Activated CD8-positive, alpha-beta T cell treated with anti-CD3 and anti-CD28 coated beads for 36 hours (primary cell): ENCODE results near the gene PTPRN2. TPM values are rescaled to one million over a fixed set of nuclear protein-coding genes. Genes with fewer than 3 reads are reported as not detected.

Source experiments
- ATAC-seq: fragments of 200-7000 bp; cut with Tn5 transposase; one replicate; pipeline ENCODE4 v1.10.0; 2021; ENCODE audit warnings: mild to moderate bottlenecking, moderate library complexity
- CTCF ChIA-PET: fragments of 350-600 bp; sonication (Branson Sonifier 250); formaldehyde crosslinking; loops from one replicate; lab custom pipeline; 2021; ENCODE audit warnings: antibody characterized with exemption; lab: Charles Lee
- POLR2A ChIA-PET: fragments of 350-600 bp; sonication (Branson Sonifier 250); formaldehyde crosslinking; loops from one replicate; lab custom pipeline; 2021; ENCODE audit warnings: antibody characterized with exemption; lab: Charles Lee
- DNase-seq: peaks from one replicate; pipeline ENCODE4 v3.0.0-alpha.2; 2020
- H3K27ac Mint-ChIP-seq: one replicate; pipeline ENCODE4 v1.8.0; 2021; ENCODE audit warnings: mild to moderate bottlenecking, mixed read lengths
- H3K27me3 Mint-ChIP-seq: one replicate; pipeline ENCODE4 v1.8.0; 2021; ENCODE audit warnings: mixed read lengths
- H3K36me3 Mint-ChIP-seq: one replicate; pipeline ENCODE4 v1.8.0; 2021; ENCODE audit warnings: low read depth, mixed read lengths
- H3K4me1 Mint-ChIP-seq: one replicate; pipeline ENCODE4 v1.8.0; 2021; ENCODE audit warnings: low read depth, mixed read lengths
- H3K4me3 Mint-ChIP-seq: one replicate; pipeline ENCODE4 v1.8.0; 2021; ENCODE audit warnings: mild to moderate bottlenecking, moderate library complexity, mixed read lengths
- H3K9me3 Mint-ChIP-seq: one replicate; pipeline ENCODE4 v1.8.0; 2021; ENCODE audit warnings: mixed read lengths
- CTCF ChIP-seq: fragments of 200-600 bp; IDR thresholded peaks from one replicate; pipeline ENCODE4 v1.8.0; 2022; ENCODE audit warnings: antibody characterized with exemption, mild to moderate bottlenecking
- intact Hi-C: fragments of 100-400 bp; cut with micrococcal nuclease; formaldehyde crosslinking; loops from one replicate; pipeline ENCODE4 v1.10.0; 2022
- total RNA-seq, 2 experiments: library from RNA; stranded (reverse); gene quantifications; one replicate each; pipeline ENCODE4 v1.2.3, GENCODE V29; 2021

PTPRN2 gene
- total RNA-seq, 2 experiments from 2014 or later = 0.49 to 0.65 TPM

DNA sequence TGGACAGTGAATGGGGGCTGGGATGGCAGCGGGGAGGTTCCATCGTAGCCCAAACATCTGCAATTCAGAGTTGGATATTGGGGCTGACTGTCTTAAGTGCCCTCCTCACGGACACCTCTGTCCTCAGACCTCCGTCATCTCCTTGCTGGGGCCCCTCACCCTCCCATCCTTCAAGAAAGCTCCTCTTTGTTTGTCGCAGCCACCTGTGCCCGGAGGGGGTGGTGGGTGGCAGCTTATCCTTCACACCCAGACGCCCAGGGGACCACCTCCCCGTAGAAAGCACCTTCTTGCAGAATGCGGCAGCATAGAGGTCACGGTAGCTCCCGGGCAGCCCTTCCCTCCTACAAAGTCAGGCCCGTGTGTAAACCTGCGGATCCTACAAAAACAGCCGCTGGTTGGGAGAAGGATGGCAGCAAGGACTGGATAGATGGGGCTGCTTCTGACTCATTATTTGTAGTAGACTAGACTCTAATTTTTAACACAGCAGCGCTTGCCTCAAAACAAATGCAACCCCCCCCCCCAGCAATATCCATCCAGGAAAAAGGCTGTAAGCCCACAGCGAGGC, 1.3 kb upstream of the PTPRN2 start:
- Mint-ChIP-seq H3K9me3 (peaks cover 3% of the 10 kb centered on the region), H3K27ac (no peak overlapping the region), H3K4me1 (peaks cover 6% of the 10 kb centered on the region), H3K36me3 (no peaks in the 10 kb centered on the region), H3K27me3 (peaks cover 37% of the 10 kb centered on the region), H3K4me3 (no peak overlapping the region)
- no peak for TF ChIP-seq CTCF
- CTCF ChIA-PET = no interaction called here
- ATAC-seq (no peak), DNase-seq (no peak)
- intact Hi-C loops = no loop called here
- POLR2A ChIA-PET = no interaction called here

- ChIA-PET CTCF (no interaction called here), POLR2A (no interaction called here)
- H3K4me3 Mint-ChIP-seq = no peak overlapping the region
- DNase-seq = no peak
- no peak for TF ChIP-seq CTCF
- no peak overlapping the region for H3K27ac Mint-ChIP-seq
- ATAC-seq = peak; percentile 11
- H3K4me1 Mint-ChIP-seq = peaks cover 6% of the 10 kb centered on the region
- peaks cover 3% of the 10 kb centered on the region for H3K9me3 Mint-ChIP-seq
- no peaks in the 10 kb centered on the region for H3K36me3 Mint-ChIP-seq
- intact Hi-C loops = no loop called here
- H3K27me3 Mint-ChIP-seq = peaks cover 43% of the 10 kb centered on the region
Observed at GRCh38 chr7:158588085-158588877, 658 bp upstream of the PTPRN2 start.

- Mint-ChIP-seq H3K27me3 (peaks cover 53% of the 10 kb centered on the region), H3K36me3 (no peaks in the 10 kb centered on the region), H3K4me3 (no peak overlapping the region), H3K4me1 (peaks cover 6% of the 10 kb centered on the region), H3K27ac (no peak overlapping the region), H3K9me3 (no peaks in the 10 kb centered on the region)
- POLR2A ChIA-PET = no interaction called here
- DNase-seq (no peak), ATAC-seq (no peak)
- CTCF ChIA-PET = no interaction called here
- no peak for TF ChIP-seq CTCF
- intact Hi-C loops = no loop called here
Observed at GRCh38 chr7:158586499-158587161, 993 bp downstream of the PTPRN2 start.

- H3K27me3 Mint-ChIP-seq = peaks cover 55% of the 10 kb centered on the region
- ATAC-seq (no peak), DNase-seq (no peak)
- peaks cover 6% of the 10 kb centered on the region for H3K4me1 Mint-ChIP-seq
- no peak overlapping the region for H3K27ac Mint-ChIP-seq
- no peak overlapping the region for H3K4me3 Mint-ChIP-seq
- CTCF ChIA-PET = no interaction called here
- no peak for TF ChIP-seq CTCF
- H3K36me3 Mint-ChIP-seq = no peaks in the 10 kb centered on the region
- H3K9me3 Mint-ChIP-seq = peaks cover under 1% of the 10 kb centered on the region
- intact Hi-C loops = no loop called here
- POLR2A ChIA-PET = no interaction called here
Observed at GRCh38 chr7:158585721-158586498, 1.7 kb downstream of the PTPRN2 start.
